ENCODE measurements around the gene RAPGEF2. TPM values are rescaled to one million over a fixed set of nuclear protein-coding genes. Genes with fewer than 3 reads are reported as not detected.

Gene RAPGEF2
- total RNA-seq, 1 experiment from 2014 or later = 17.6 TPM

- H3K4me1 ChIP-seq (ENCODE audit: control insufficient read depth, insufficient read depth, low read length) = no peaks in the 10 kb centered on the region
- no peak overlapping the region for H3K27ac ChIP-seq (ENCODE audit: low read length)
- intact Hi-C loops (cut with micrococcal nuclease; ENCODE audit: unreplicated experiment) = no loop called here
- no peak for ATAC-seq
- ChIA-PET CTCF (no interaction called here), POLR2A (no interaction called here)
- no peak for TF ChIP-seq TCF7L2 (IDR thresholded peaks at IDR 0.05; ENCODE audit: low read depth, low read length)
- no peak for TF ChIP-seq CTCF (IDR thresholded peaks at IDR 0.05)
- no peak for TF ChIP-seq POLR2AphosphoS5 (IDR thresholded peaks at IDR 0.05; ENCODE audit: low read depth, low read length)
- TF ChIP-seq, protein P1, sequence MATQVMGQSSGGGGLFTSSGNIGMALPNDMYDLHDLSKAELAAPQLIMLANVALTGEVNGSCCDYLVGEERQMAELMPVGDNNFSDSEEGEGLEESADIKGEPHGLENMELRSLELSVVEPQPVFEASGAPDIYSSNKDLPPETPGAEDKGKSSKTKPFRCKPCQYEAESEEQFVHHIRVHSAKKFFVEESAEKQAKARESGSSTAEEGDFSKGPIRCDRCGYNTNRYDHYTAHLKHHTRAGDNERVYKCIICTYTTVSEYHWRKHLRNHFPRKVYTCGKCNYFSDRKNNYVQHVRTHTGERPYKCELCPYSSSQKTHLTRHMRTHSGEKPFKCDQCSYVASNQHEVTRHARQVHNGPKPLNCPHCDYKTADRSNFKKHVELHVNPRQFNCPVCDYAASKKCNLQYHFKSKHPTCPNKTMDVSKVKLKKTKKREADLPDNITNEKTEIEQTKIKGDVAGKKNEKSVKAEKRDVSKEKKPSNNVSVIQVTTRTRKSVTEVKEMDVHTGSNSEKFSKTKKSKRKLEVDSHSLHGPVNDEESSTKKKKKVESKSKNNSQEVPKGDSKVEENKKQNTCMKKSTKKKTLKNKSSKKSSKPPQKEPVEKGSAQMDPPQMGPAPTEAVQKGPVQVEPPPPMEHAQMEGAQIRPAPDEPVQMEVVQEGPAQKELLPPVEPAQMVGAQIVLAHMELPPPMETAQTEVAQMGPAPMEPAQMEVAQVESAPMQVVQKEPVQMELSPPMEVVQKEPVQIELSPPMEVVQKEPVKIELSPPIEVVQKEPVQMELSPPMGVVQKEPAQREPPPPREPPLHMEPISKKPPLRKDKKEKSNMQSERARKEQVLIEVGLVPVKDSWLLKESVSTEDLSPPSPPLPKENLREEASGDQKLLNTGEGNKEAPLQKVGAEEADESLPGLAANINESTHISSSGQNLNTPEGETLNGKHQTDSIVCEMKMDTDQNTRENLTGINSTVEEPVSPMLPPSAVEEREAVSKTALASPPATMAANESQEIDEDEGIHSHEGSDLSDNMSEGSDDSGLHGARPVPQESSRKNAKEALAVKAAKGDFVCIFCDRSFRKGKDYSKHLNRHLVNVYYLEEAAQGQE (IDR thresholded peaks at IDR 0.05; ENCODE audit: insufficient read depth in 1 of 2, low read depth in 2 of 2, low read length in 1 of 2) = no peak
- TF ChIP-seq SIN3A (IDR thresholded peaks at IDR 0.05; ENCODE audit: borderline replicate concordance, insufficient read depth, low read depth, low read length) = no peak
- in situ Hi-C loops (cut with HindIII; ENCODE audit: low pct_unique_long_range_greater_than_20kb, low sequenced_read_pairs) = no loop called here
- H3K36me3 ChIP-seq (ENCODE audit: control insufficient read depth, insufficient read depth, low read length) = no peaks in the 10 kb centered on the region
- no peak for DNase-seq (ENCODE audit: low read depth, low spot score)
- no peak overlapping the region for H3K4me3 ChIP-seq (ENCODE audit: low read depth in 2 of 2, low read length in 2 of 2)
- no peaks in the 10 kb centered on the region for H3K9me3 ChIP-seq (ENCODE audit: control insufficient read depth, insufficient read depth, low read depth, low read length)
- no TSS peak for BruUV-seq (replicated peaks)
- no peaks in the 10 kb centered on the region for H3K27me3 ChIP-seq (ENCODE audit: control insufficient read depth, insufficient read depth, low read length)
These were observed 238.6 kb downstream of the RAPGEF2 start for GRCh38 chr4:159341522-159341921.

GRCh38 chr4:159342374-159342773 is 239.5 kb downstream of the RAPGEF2 start:
- H3K36me3 ChIP-seq (ENCODE audit: control insufficient read depth, insufficient read depth, low read length) = no peaks in the 10 kb centered on the region
- H3K4me1 ChIP-seq (ENCODE audit: control insufficient read depth, insufficient read depth, low read length) = no peaks in the 10 kb centered on the region
- ATAC-seq = no peak
- intact Hi-C loops (cut with micrococcal nuclease; ENCODE audit: unreplicated experiment) (no loop called here), in situ Hi-C loops (cut with HindIII; ENCODE audit: low pct_unique_long_range_greater_than_20kb, low sequenced_read_pairs) (no loop called here)
- no peak overlapping the region for H3K4me3 ChIP-seq (ENCODE audit: low read depth in 2 of 2, low read length in 2 of 2)
- DNase-seq (ENCODE audit: low read depth, low spot score) = no peak
- CTCF ChIA-PET = no interaction called here
- H3K27ac ChIP-seq (ENCODE audit: low read length) = no peak overlapping the region
- no peaks in the 10 kb centered on the region for H3K27me3 ChIP-seq (ENCODE audit: control insufficient read depth, insufficient read depth, low read length)
- POLR2A ChIA-PET = no interaction called here
- no peaks in the 10 kb centered on the region for H3K9me3 ChIP-seq (ENCODE audit: control insufficient read depth, insufficient read depth, low read depth, low read length)
- no TSS peak for BruUV-seq (replicated peaks)
- TF ChIP-seq SIN3A (IDR thresholded peaks at IDR 0.05; ENCODE audit: borderline replicate concordance, insufficient read depth, low read depth, low read length) = no peak
- no peak for TF ChIP-seq CTCF (IDR thresholded peaks at IDR 0.05)
- TF ChIP-seq POLR2AphosphoS5 (IDR thresholded peaks at IDR 0.05; ENCODE audit: low read depth, low read length) = no peak
- TF ChIP-seq, protein P1 (IDR thresholded peaks at IDR 0.05; ENCODE audit: insufficient read depth in 1 of 2, low read depth in 2 of 2, low read length in 1 of 2) = no peak
- TF ChIP-seq TCF7L2 (IDR thresholded peaks at IDR 0.05; ENCODE audit: low read depth, low read length) = no peak

All from Panc1 (cell line).